HFF-Myc (cell line): ENCODE results near the gene LINC00237.

ENCODE experiments used
- DNase-seq: peaks from one replicate; pipeline ENCODE4 v3.0.0-alpha.2; 2011; ENCODE audit warnings: low read depth; ENCODE audit errors: extremely low read depth
- H3K4me3 ChIP-seq: replicated peaks from 2 replicates; pipeline ENCODE4 v1.5.1; 2011; ENCODE audit warnings: low read depth, mild to moderate bottlenecking, control low read depth, low read length
- CTCF ChIP-seq: IDR thresholded peaks from 2 replicates; pipeline ENCODE4 v1.5.1; 2012; ENCODE audit warnings: mild to moderate bottlenecking, low read depth, low read length, control low read depth; ENCODE audit errors: missing control alignments

The LINC00237 gene

GRCh38 chr20:21052241-21052640 lies 53.9 kb downstream of the LINC00237 start:
- H3K4me3 ChIP-seq: no peak overlapping the region
- no peak for DNase-seq
- no peak for TF ChIP-seq CTCF

GRCh38 chr20:21050710-21051109 lies 55.4 kb downstream of the LINC00237 start:
- DNase-seq: no peak
- H3K4me3 ChIP-seq: no peak overlapping the region
- TF ChIP-seq CTCF: no peak

- no peak for DNase-seq
- no peak overlapping the region for H3K4me3 ChIP-seq
- TF ChIP-seq CTCF: no peak
Observed at GRCh38 chr20:21049305-21049828, 56.8 kb downstream of the LINC00237 start.

- no peak for DNase-seq
- no peak overlapping the region for H3K4me3 ChIP-seq
Observed at GRCh38 chr20:21048841-21049273, 57.3 kb downstream of the LINC00237 start.

GRCh38 chr20:21047981-21048380 lies 58.2 kb downstream of the LINC00237 start:
- H3K4me3 ChIP-seq: no peak overlapping the region
- DNase-seq: no peak
- no peak for TF ChIP-seq CTCF

More at GRCh38 chr20:21048841-21049273, 57.3 kb downstream of the LINC00237 start:
- TF ChIP-seq CTCF: peak; percentile 63

- H3K4me3 ChIP-seq: no peak overlapping the region
- DNase-seq: no peak
- no peak for TF ChIP-seq CTCF
Observed at GRCh38 chr20:21046413-21047070, 59.6 kb downstream of the LINC00237 start.
